WTC11 (cell line): ENCODE data around the gene ZNF189. TPM values are rescaled to one million over a fixed set of nuclear protein-coding genes. Genes with fewer than 3 reads are reported as not detected.
A peak's percentile ranks its signal among the peaks of the same experiment; 100 is the strongest.

Experiments
- ATAC-seq: fragments of 200-7000 bp; cut with Tn5 transposase; 2 replicates; pipeline ENCODE4 v1.10.0; 2021; ENCODE audit warnings: mild to moderate bottlenecking, moderate library complexity
- CTCF ChIA-PET: fragments of 300-600 bp; sonication (Branson Sonifier 250); formaldehyde crosslinking; loops from one replicate; lab custom pipeline; 2021; ENCODE audit warnings: antibody characterized with exemption; lab: Charles Lee
- POLR2A ChIA-PET: fragments of 350-600 bp; sonication (Branson Sonifier 250); formaldehyde crosslinking; loops from one replicate; lab custom pipeline; 2021; ENCODE audit warnings: antibody characterized with exemption; lab: Charles Lee
- DNase-seq: peaks from one replicate; pipeline ENCODE4 v3.0.0; 2021; ENCODE audit warnings: low spot score
- H3K27ac Mint-ChIP-seq: 2 replicates; pipeline ENCODE4 v1.8.0; 2021; ENCODE audit warnings: mixed read lengths
- H3K27me3 Mint-ChIP-seq: 2 replicates; pipeline ENCODE4 v1.8.0; 2021; ENCODE audit warnings: low read depth, mild to moderate bottlenecking, moderate library complexity, mixed read lengths
- H3K36me3 Mint-ChIP-seq: 2 replicates; pipeline ENCODE4 v1.8.0; 2021; ENCODE audit warnings: mixed read lengths
- H3K4me1 Mint-ChIP-seq: 2 replicates; pipeline ENCODE4 v1.8.0; 2022; ENCODE audit warnings: mixed read lengths
- H3K4me3 Mint-ChIP-seq: 2 replicates; pipeline ENCODE4 v1.8.0; 2021; ENCODE audit warnings: mild to moderate bottlenecking, moderate library complexity, mixed read lengths
- H3K9me3 Mint-ChIP-seq: 2 replicates; pipeline ENCODE4 v1.8.0; 2021; ENCODE audit warnings: mixed read lengths
- CDX4 ChIP-seq: fragments of 250-450 bp; sonication (Bioruptor Pico); IDR thresholded peaks from 2 replicates; pipeline ENCODE4 v1.9.0; 2021; ENCODE audit warnings: moderate library complexity, mild to moderate bottlenecking, inconsistent platforms, borderline replicate concordance
- E2F4 ChIP-seq: sonication (generic); formaldehyde crosslinking; IDR thresholded peaks from 2 replicates; pipeline ENCODE4 v1.8.1; 2022; ENCODE audit warnings: low read depth, mild to moderate bottlenecking, moderate library complexity, missing genetic modification reagents, borderline replicate concordance
- EMX1 ChIP-seq: fragments of 250-450 bp; sonication (Bioruptor Pico); IDR thresholded peaks from 2 replicates; pipeline ENCODE4 v1.8.0; 2021; ENCODE audit warnings: mild to moderate bottlenecking
- FOXP1 ChIP-seq: sonication (generic); formaldehyde crosslinking; IDR thresholded peaks from 2 replicates; pipeline ENCODE4 v1.8.0; 2022; ENCODE audit warnings: missing genetic modification reagents, mild to moderate bottlenecking, moderate library complexity, borderline replicate concordance
- HMGA2 ChIP-seq: fragments of 250-450 bp; sonication (Bioruptor Pico); IDR thresholded peaks from 2 replicates; pipeline ENCODE4 v1.4.0; 2021; ENCODE audit warnings: mild to moderate bottlenecking, moderate library complexity
- IRF2 ChIP-seq: sonication (generic); formaldehyde crosslinking; IDR thresholded peaks from 2 replicates; pipeline ENCODE4 v1.8.0; 2022; ENCODE audit warnings: low read depth, missing genetic modification reagents, borderline replicate concordance
- NR2C2 ChIP-seq: sonication (generic); formaldehyde crosslinking; IDR thresholded peaks from 2 replicates; pipeline ENCODE4 v1.8.0; 2022; ENCODE audit warnings: mild to moderate bottlenecking, missing genetic modification reagents
- SOX15 ChIP-seq: fragments of 250-450 bp; sonication (Bioruptor Pico); IDR thresholded peaks from 2 replicates; pipeline ENCODE4 v1.9.0; 2021; ENCODE audit warnings: mild to moderate bottlenecking
- TEAD4 ChIP-seq: sonication (generic); formaldehyde crosslinking; IDR thresholded peaks from 2 replicates; pipeline ENCODE4 v1.8.0; 2022; ENCODE audit warnings: mild to moderate bottlenecking, missing genetic modification reagents
- ZBTB21 ChIP-seq: sonication (generic); formaldehyde crosslinking; IDR thresholded peaks from 2 replicates; pipeline ENCODE4 v1.8.1; 2023; ENCODE audit warnings: mild to moderate bottlenecking, missing genetic modification reagents, borderline replicate concordance
- total RNA-seq: library from RNA; stranded (reverse); gene quantifications from 3 replicates; pipeline ENCODE4 v1.2.3, GENCODE V29; 2021
- TF ChIP-seq, protein P1 (sequence below): sonication (generic); formaldehyde crosslinking; IDR thresholded peaks from 2 replicates; pipeline ENCODE4 v1.8.1; 2023; ENCODE audit warnings: mild to moderate bottlenecking, missing genetic modification reagents
- TF ChIP-seq, protein P2 (sequence below): sonication (generic); formaldehyde crosslinking; IDR thresholded peaks from 2 replicates; pipeline ENCODE4 v1.8.0; 2022; ENCODE audit warnings: mild to moderate bottlenecking, missing genetic modification reagents
- TF ChIP-seq, protein P3 (sequence below): fragments of 250-450 bp; sonication (Bioruptor Pico); IDR thresholded peaks from 2 replicates; pipeline ENCODE4 v1.9.0; 2021; ENCODE audit warnings: mild to moderate bottlenecking, borderline replicate concordance

The ZNF189 gene
- total RNA-seq, 1 experiment from 2014 or later = 10.3 TPM

DNA sequence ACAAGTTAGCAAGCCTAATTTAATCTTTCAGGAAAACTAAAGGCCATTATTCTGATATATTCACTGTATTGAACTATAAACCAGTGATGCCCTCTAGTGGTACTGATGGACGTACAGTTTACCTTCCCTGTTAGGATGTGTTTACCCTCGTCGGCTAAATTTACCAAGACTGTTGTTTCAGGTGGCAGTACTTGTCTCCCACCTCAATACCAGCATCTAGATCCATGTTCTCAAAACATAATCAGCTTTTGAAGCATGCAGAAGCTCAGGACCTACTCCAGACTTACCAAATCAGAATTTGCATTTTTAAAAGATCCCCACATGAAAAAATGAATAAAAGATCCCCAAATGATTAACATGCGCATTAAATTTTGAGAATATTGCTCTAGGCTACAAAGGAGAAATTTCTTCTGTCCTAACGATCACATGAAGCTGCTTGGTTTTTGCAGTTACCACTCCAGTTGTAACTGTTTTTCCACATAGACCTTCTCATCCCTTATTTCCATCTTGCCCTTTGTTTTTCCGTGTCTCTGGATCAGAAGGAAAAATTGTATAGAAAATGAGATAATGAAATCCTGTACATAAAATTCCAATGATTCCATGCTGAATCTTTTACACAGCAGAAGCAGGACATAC is 10.7 kb upstream of the ZNF189 start (continued):
- TF ChIP-seq CDX4 (CRISPR knock-in tag) = no peak
- TF ChIP-seq IRF2 (CRISPR knock-in tag) = no peak

GRCh38 chr9:101388507-101388993 is 10.1 kb upstream of the ZNF189 start:
- Mint-ChIP-seq H3K36me3 (peaks cover 71% of the 10 kb centered on the region), H3K27ac (peak overlapping the region; percentile 81), H3K9me3 (peaks cover 34% of the 10 kb centered on the region), H3K4me3 (no peak overlapping the region), H3K4me1 (peaks cover 23% of the 10 kb centered on the region), H3K27me3 (no peaks in the 10 kb centered on the region)
- TF ChIP-seq HMGA2 (CRISPR knock-in tag) (no peak), E2F4 (CRISPR knock-in tag) (no peak), SOX15 (CRISPR knock-in tag) (no peak), EMX1 (CRISPR knock-in tag) (no peak), NR2C2 (CRISPR knock-in tag) (no peak), FOXP1 (no peak), ZBTB21 (CRISPR knock-in tag) (no peak)
- TF ChIP-seq, protein P1, sequence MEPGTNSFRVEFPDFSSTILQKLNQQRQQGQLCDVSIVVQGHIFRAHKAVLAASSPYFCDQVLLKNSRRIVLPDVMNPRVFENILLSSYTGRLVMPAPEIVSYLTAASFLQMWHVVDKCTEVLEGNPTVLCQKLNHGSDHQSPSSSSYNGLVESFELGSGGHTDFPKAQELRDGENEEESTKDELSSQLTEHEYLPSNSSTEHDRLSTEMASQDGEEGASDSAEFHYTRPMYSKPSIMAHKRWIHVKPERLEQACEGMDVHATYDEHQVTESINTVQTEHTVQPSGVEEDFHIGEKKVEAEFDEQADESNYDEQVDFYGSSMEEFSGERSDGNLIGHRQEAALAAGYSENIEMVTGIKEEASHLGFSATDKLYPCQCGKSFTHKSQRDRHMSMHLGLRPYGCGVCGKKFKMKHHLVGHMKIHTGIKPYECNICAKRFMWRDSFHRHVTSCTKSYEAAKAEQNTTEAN (CRISPR knock-in tag) = no peak
- TF ChIP-seq, protein P2, sequence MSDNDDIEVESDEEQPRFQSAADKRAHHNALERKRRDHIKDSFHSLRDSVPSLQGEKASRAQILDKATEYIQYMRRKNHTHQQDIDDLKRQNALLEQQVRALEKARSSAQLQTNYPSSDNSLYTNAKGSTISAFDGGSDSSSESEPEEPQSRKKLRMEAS = no peak
- TF ChIP-seq, protein P3, sequence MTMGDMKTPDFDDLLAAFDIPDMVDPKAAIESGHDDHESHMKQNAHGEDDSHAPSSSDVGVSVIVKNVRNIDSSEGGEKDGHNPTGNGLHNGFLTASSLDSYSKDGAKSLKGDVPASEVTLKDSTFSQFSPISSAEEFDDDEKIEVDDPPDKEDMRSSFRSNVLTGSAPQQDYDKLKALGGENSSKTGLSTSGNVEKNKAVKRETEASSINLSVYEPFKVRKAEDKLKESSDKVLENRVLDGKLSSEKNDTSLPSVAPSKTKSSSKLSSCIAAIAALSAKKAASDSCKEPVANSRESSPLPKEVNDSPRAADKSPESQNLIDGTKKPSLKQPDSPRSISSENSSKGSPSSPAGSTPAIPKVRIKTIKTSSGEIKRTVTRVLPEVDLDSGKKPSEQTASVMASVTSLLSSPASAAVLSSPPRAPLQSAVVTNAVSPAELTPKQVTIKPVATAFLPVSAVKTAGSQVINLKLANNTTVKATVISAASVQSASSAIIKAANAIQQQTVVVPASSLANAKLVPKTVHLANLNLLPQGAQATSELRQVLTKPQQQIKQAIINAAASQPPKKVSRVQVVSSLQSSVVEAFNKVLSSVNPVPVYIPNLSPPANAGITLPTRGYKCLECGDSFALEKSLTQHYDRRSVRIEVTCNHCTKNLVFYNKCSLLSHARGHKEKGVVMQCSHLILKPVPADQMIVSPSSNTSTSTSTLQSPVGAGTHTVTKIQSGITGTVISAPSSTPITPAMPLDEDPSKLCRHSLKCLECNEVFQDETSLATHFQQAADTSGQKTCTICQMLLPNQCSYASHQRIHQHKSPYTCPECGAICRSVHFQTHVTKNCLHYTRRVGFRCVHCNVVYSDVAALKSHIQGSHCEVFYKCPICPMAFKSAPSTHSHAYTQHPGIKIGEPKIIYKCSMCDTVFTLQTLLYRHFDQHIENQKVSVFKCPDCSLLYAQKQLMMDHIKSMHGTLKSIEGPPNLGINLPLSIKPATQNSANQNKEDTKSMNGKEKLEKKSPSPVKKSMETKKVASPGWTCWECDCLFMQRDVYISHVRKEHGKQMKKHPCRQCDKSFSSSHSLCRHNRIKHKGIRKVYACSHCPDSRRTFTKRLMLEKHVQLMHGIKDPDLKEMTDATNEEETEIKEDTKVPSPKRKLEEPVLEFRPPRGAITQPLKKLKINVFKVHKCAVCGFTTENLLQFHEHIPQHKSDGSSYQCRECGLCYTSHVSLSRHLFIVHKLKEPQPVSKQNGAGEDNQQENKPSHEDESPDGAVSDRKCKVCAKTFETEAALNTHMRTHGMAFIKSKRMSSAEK (CRISPR knock-in tag) = no peak
- ATAC-seq = peak; percentile 90
- ChIA-PET POLR2A (interaction anchor here (1.4 kb wide), 1 partner anchor 10 kb away, joined by 7 read pairs; the partner anchor contains the start of genes MRPL50 and ZNF189), CTCF (interaction anchor here (0.6 to 2.6 kb wide), 21 partner anchors 9 to 787 kb away, joined by 3 to 24 read pairs (median 4); partner anchors contain the start of genes MRPL50 and ZNF189)
- DNase-seq = no peak

- no peak for TF ChIP-seq TEAD4 (CRISPR knock-in tag)
- Mint-ChIP-seq H3K36me3 (peaks cover 73% of the 10 kb centered on the region), H3K27me3 (no peaks in the 10 kb centered on the region), H3K4me1 (peaks cover 25% of the 10 kb centered on the region), H3K27ac (no peak overlapping the region), H3K9me3 (peaks cover 32% of the 10 kb centered on the region), H3K4me3 (no peak overlapping the region)
- ChIA-PET POLR2A (no interaction called here), CTCF (no interaction called here)
- ATAC-seq = no peak
- no peak for DNase-seq
Measured at GRCh38 chr9:101393135-101393534, 5.5 kb upstream of the ZNF189 start.
